Hematopoietic multipotent progenitor cell treated with erythropoietin and hydrocortisone succinate and interleukin-3 and kit ligand, for 8 days (in vitro differentiated cells): ENCODE data around the gene GCSH.

ENCODE experiments used
- DNase-seq: peaks from one replicate; pipeline ENCODE4 v3.0.0-alpha.2; 2015

The GCSH gene

DNA sequence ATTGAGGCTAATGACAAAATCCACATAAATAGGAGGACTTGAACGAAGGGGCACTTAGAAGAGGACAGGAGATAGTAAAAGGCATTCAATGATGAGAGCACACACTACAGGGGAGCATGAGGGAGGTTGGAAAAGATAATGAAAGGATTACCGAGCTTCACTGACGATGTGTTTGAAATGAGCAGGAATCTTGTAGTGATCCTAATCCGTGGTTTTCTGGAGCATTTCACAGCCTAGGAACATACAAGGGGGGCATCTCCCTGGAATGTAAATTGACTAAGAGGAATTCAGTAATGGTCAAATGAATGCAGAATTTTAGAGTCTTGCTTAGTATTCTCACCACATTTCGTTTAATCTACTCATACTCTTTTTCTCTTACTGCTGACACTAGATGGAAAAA is 55.4 kb downstream of the GCSH start:
- DNase-seq, result no peak

DNA sequence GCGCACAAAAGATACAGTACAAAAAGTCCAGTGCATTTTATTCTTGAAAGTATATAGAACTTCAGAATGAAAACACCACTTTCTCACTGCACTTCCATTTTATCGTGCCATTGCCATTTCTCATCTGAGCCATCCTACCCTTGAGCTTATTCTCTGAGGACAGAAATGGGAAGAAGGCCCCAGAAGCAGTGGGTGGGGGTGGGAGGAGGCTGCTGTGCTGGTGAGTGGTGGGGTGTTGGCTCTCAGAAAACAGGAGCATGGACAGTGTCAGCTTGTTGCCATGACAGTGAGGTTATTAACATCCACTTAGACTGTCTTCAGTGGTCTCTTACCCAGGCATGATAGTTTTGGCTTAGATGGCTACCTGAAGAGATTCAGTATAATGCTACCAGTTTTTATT is 56.1 kb downstream of the GCSH start:
- DNase-seq, result no peak

GRCh38 chr16:81036751-81037350 is 59.3 kb downstream of the GCSH start:
- peak; percentile 73 for DNase-seq

- DNase-seq, result peak; percentile 21
Observed at GRCh38 chr16:81035975-81036750, 60.0 kb downstream of the GCSH start.

GRCh38 chr16:81035398-81035974 is 60.7 kb downstream of the GCSH start, which contains the start of gene ATMIN:
Gene ATMIN, plus strand, starts transcription at chr16:81035842. Its CDS starts 29 bp downstream, at chr16:81035871.
- peak; percentile 87 for DNase-seq
